Ovary (tissue), 9 donors: Measurements from ENCODE around the gene NFASC. TPM values are rescaled to one million over a fixed set of nuclear protein-coding genes. Genes with fewer than 3 reads are reported as not detected.

Experiments
- DNase-seq, 5 donors: peaks; one replicate each; pipeline ENCODE4 v3.0.0-alpha.2; 2019 to 2020
- H3K27ac ChIP-seq, 2 donors: fragments of 200-600 bp; one replicate each; pipeline versions ENCODE4 v1.5.1 to v1.8.0; 2019 to 2022
- H3K27me3 ChIP-seq: fragments of 200-600 bp; one replicate; pipeline ENCODE4 v1.8.0; 2022
- H3K36me3 ChIP-seq: fragments of 200-600 bp; sonication (generic); one replicate; pipeline ENCODE4 v1.5.1; 2019
- H3K4me1 ChIP-seq: one replicate; pipeline ENCODE4 v1.8.1; 2013; ENCODE audit warnings: mild to moderate bottlenecking, moderate library complexity; ENCODE audit not compliant: insufficient read depth
- H3K4me3 ChIP-seq: fragments of 200-600 bp; sonication (generic); one replicate; pipeline ENCODE4 v1.5.1; 2017
- H3K9me3 ChIP-seq, 2 donors: fragments of 200-600 bp in 1 of 2; sonication (generic) in 1 of 2; one replicate each; pipeline versions ENCODE4 v1.5.1 to v1.8.1; 2013 to 2019; ENCODE audit warnings: mild to moderate bottlenecking in 1 of 2, moderate library complexity in 1 of 2
- EP300 ChIP-seq: sonication (generic); formaldehyde crosslinking; IDR thresholded peaks from one replicate; pipeline ENCODE4 v1.6.1; 2017; ENCODE audit warnings: antibody characterized with exemption
- POLR2A ChIP-seq: fragments of 450-650 bp; IDR thresholded peaks from one replicate; pipeline ENCODE4 v1.6.1; 2017; ENCODE audit warnings: antibody characterized with exemption, mild to moderate bottlenecking, moderate library complexity
- WGBS, 3 donors: extraction: QIAGEN DNeasy Blood & Tissue Kit in 1 of 3; methylation state at CpG; one replicate each; pipeline versions ENCODE4 v1.1.5 to v1.1.7; 2013 to 2017; 5-methylcytosine and 5-hydroxymethylcytosine counted together
- intact Hi-C, 4 donors: fragments of 100-400 bp; cut with DNase I; formaldehyde crosslinking; loops; one replicate each; pipeline versions ENCODE4 v1.11.0 to v1.15.1; 2022 to 2023
- polyA plus RNA-seq, 2 donors: library from polyadenylated mRNA; stranded (reverse); fragments of 200-250 nt in 1 of 2; fragments of 350-450 nt in 1 of 2; fragmentation: Illumina TruSeq in 1 of 2; extraction: RNeasy Lipid Tissue Mini Kit (QIAGEN cat#74804) in 1 of 2; gene quantifications; one replicate each; pipeline ENCODE4 v1.2.3, GENCODE V29; 2013 to 2014
- total RNA-seq, 7 donors: library from RNA; depleted of rRNA in 2 of 7; stranded (reverse); fragments of >200 nt in 2 of 7; fragmentation: NEBNext Ultra II Directional in 3 of 7; extraction: Animal tissue kit (Norgen Biotek cat#: 25700) in 3 of 7; gene quantifications; one replicate each; pipeline versions ENCODE4 v1.1.0 to v1.2.4, GENCODE V29; 2016 to 2023
- TF ChIP-seq, protein P1 (sequence below), 3 donors: fragments of 450-650 bp in 2 of 3; fragments of 200-600 bp in 1 of 3; IDR thresholded peaks; one replicate each; pipeline versions ENCODE4 v1.5.1 to v1.8.0; 2016 to 2022; ENCODE audit warnings: antibody characterized with exemption in 3 of 3, mild to moderate bottlenecking in 1 of 3
- donor health status: DM: no; HTN: no; CAD: no; lungs with moderate emphysema.
- donor health status: DM: no; HTN: no; CAD: no.
- donor health status: Bipolar disorder and iron deficiency.
- donor health status: DM: yes; HTN: yes; CAD: no.
- donor health status: DM: no; HTN: no; CAD: no.
- donor health status: DM: yes; HTN: yes; CAD: no.

NFASC gene
- total and polyA plus RNA-seq, 9 donors: 9.3 to 73.2 (median 20.9) TPM

GRCh38 chr1:204932573-204932909 is 61.9 kb downstream of the NFASC start:
- no peak overlapping the region for H3K27ac ChIP-seq
- peaks cover 9% of the 10 kb centered on the region for H3K4me1 ChIP-seq
- H3K27me3 ChIP-seq: no peaks in the 10 kb centered on the region
- intact Hi-C loops: loop anchor here in 1 of 4 donors (2.0 to 5.0 kb wide), 2 partner anchors 66 to 120 kb away; no protein-coding TSS in a partner anchor
- no peak overlapping the region for H3K4me3 ChIP-seq
- DNase-seq: no peak
- WGBS, 3 donors: 89 to 93% (median 91%) methylated on average over 7 of the region's 7 CpGs
- no peak for TF ChIP-seq EP300
- no peak for TF ChIP-seq POLR2A
- TF ChIP-seq, protein P1, sequence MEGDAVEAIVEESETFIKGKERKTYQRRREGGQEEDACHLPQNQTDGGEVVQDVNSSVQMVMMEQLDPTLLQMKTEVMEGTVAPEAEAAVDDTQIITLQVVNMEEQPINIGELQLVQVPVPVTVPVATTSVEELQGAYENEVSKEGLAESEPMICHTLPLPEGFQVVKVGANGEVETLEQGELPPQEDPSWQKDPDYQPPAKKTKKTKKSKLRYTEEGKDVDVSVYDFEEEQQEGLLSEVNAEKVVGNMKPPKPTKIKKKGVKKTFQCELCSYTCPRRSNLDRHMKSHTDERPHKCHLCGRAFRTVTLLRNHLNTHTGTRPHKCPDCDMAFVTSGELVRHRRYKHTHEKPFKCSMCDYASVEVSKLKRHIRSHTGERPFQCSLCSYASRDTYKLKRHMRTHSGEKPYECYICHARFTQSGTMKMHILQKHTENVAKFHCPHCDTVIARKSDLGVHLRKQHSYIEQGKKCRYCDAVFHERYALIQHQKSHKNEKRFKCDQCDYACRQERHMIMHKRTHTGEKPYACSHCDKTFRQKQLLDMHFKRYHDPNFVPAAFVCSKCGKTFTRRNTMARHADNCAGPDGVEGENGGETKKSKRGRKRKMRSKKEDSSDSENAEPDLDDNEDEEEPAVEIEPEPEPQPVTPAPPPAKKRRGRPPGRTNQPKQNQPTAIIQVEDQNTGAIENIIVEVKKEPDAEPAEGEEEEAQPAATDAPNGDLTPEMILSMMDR (IDR thresholded peaks at IDR 0.05): no peak
- H3K9me3 ChIP-seq: no peaks in the 10 kb centered on the region
- H3K36me3 ChIP-seq: no peaks in the 10 kb centered on the region

- Histone ChIP-seq H3K27ac (no peak overlapping the region), H3K4me1 (peaks cover 2% of the 10 kb centered on the region), H3K36me3 (no peaks in the 10 kb centered on the region), H3K9me3 (no peaks in the 10 kb centered on the region), H3K4me3 (no peak overlapping the region), H3K27me3 (no peaks in the 10 kb centered on the region)
- DNase-seq: no peak
- intact Hi-C loops: loop anchor here in 1 of 4 donors (5.0 kb wide), 1 partner anchor 123 kb away; no protein-coding TSS in a partner anchor
- WGBS, 3 donors: 87 to 94% (median 92%) methylated on average over 3 of the region's 3 CpGs
- TF ChIP-seq, protein P1 (IDR thresholded peaks at IDR 0.05): no peak
- no peak for TF ChIP-seq EP300
Observed at GRCh38 chr1:204935155-204935554, 64.5 kb downstream of the NFASC start.

DNA sequence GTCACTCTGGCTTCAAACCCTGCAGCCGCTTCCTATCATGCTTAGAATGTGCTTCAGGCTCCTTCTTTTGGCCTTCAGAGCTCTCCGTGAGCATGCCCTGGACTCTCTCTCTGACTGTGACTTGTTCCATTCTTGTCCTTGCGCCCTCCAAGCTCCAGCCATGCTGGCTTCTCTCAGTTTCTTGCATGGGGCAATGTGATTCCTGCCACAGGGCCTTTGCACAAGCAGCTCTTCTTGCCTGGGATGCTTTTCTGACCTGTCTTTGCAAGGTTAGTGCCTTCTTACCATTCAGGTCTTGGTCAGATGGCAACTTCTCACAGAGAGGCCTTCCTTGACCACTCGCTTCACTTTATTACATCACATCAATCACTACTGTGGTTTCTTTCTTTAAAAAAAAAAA is 66.1 kb downstream of the NFASC start:
- intact Hi-C loops: loop anchor here in 1 of 4 donors (5.0 kb wide), 1 partner anchor 124 kb away; no protein-coding TSS in a partner anchor
- Histone ChIP-seq H3K36me3 (no peaks in the 10 kb centered on the region), H3K4me1 (peaks cover 3% of the 10 kb centered on the region), H3K9me3 (no peaks in the 10 kb centered on the region), H3K27me3 (no peaks in the 10 kb centered on the region), H3K4me3 (no peak overlapping the region), H3K27ac (no peak overlapping the region)
- 74 to 89% (median 89%) methylated on average over 4 of the region's 4 CpGs for WGBS, 3 donors
- TF ChIP-seq, protein P1 (IDR thresholded peaks at IDR 0.05): no peak
- no peak for TF ChIP-seq EP300
- TF ChIP-seq POLR2A: no peak
- no peak for DNase-seq

GRCh38 chr1:204937901-204938300 is 67.2 kb downstream of the NFASC start:
- no peaks in the 10 kb centered on the region for H3K36me3 ChIP-seq

More at GRCh38 chr1:204937901-204938300, 67.2 kb downstream of the NFASC start:
- Histone ChIP-seq H3K9me3 (no peaks in the 10 kb centered on the region), H3K4me1 (peaks cover 3% of the 10 kb centered on the region), H3K27ac (no peak overlapping the region), H3K27me3 (no peaks in the 10 kb centered on the region), H3K4me3 (no peak overlapping the region)
- intact Hi-C loops: loop anchor here in 2 of 4 donors (2.0 to 5.0 kb wide), 2 partner anchors 41 to 126 kb away; no protein-coding TSS in a partner anchor
- TF ChIP-seq, protein P1 (IDR thresholded peaks at IDR 0.05): no peak
- TF ChIP-seq POLR2A: no peak
- TF ChIP-seq EP300: no peak
- WGBS, 3 donors: 84 to 87% (median 84%) methylated on average over 11 of the region's 11 CpGs
- no peak for DNase-seq
